AG09319 (cell line): ENCODE data around the gene MUC5B.

Experiments used
- DNase-seq: peaks from one replicate; pipeline ENCODE4 v3.0.0-alpha.2; 2010; ENCODE audit warnings: low read depth; ENCODE audit errors: extremely low read depth
- CTCF ChIP-seq: IDR thresholded peaks from 2 replicates; pipeline ENCODE4 v1.5.1; 2011; ENCODE audit warnings: low read depth, mild to moderate bottlenecking, inconsistent platforms, low read length, moderate library complexity

Gene MUC5B

GRCh38 chr11:1292644-1293618, 70.1 kb downstream of the MUC5B start:
- no peak for DNase-seq
- no peak for TF ChIP-seq CTCF

- no peak for DNase-seq
- TF ChIP-seq CTCF = no peak; the same call in 1 of the 2 replicates
Measured at GRCh38 chr11:1293619-1294015, 70.8 kb downstream of the MUC5B start.

- DNase-seq = no peak
- TF ChIP-seq CTCF = no peak
Measured at GRCh38 chr11:1295086-1295485, 72.2 kb downstream of the MUC5B start.

- TF ChIP-seq CTCF = no peak
- no peak for DNase-seq
Measured at GRCh38 chr11:1295591-1295990, 72.7 kb downstream of the MUC5B start.

- no peak for TF ChIP-seq CTCF
- no peak for DNase-seq
Measured at GRCh38 chr11:1296287-1296686, 73.4 kb downstream of the MUC5B start.

GRCh38 chr11:1297011-1297575, 74.2 kb downstream of the MUC5B start:
- DNase-seq = no peak
- no peak for TF ChIP-seq CTCF

GRCh38 chr11:1297576-1298473, 75.0 kb downstream of the MUC5B start:
- no peak for TF ChIP-seq CTCF
- DNase-seq = no peak
